B cell (primary cell): Measurements from ENCODE around the gene ARFGAP3.

Experiments used
- EZH2 ChIP-seq: IDR thresholded peaks from 2 replicates; pipeline ENCODE4 v1.6.1; 2012; ENCODE audit warnings: borderline replicate concordance, low read depth, mild to moderate bottlenecking, moderate library complexity, low read length; ENCODE audit not compliant: insufficient read depth, poor library complexity, severe bottlenecking
- TF ChIP-seq, protein P1 (sequence below): fragments of 200-600 bp; IDR thresholded peaks from one replicate; pipeline ENCODE4 v1.8.0; 2022; ENCODE audit warnings: antibody characterized with exemption, mild to moderate bottlenecking

DNA sequence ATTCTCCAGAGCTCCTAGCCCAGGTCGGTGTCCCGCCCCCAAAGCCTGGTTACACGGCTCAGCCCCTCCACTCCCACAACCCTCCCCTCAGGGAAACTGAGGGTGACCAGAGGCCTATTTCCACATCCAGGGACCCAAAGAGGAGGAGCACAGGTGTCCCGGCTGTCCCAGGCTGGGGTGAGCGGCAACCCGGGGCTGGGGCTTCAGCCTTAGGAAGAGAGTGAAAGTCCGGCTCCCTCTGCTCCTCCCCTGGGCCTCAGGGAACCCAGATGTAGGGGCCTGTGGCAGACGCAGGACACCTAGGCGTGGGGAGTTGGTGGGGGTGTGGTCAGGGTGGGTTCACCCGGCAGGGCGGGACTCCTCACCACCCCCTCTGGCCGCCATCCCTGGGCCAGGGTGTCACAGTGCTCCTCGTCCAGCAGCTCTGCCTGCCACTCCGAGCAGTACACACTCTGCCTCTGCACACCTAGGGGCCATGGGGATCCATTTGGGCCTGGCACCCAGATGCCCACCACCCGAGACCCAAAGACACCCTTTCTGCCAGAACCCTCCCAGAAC is 63.1 kb downstream of the ARFGAP3 start:
- no peak for TF ChIP-seq EZH2
- TF ChIP-seq, protein P1, sequence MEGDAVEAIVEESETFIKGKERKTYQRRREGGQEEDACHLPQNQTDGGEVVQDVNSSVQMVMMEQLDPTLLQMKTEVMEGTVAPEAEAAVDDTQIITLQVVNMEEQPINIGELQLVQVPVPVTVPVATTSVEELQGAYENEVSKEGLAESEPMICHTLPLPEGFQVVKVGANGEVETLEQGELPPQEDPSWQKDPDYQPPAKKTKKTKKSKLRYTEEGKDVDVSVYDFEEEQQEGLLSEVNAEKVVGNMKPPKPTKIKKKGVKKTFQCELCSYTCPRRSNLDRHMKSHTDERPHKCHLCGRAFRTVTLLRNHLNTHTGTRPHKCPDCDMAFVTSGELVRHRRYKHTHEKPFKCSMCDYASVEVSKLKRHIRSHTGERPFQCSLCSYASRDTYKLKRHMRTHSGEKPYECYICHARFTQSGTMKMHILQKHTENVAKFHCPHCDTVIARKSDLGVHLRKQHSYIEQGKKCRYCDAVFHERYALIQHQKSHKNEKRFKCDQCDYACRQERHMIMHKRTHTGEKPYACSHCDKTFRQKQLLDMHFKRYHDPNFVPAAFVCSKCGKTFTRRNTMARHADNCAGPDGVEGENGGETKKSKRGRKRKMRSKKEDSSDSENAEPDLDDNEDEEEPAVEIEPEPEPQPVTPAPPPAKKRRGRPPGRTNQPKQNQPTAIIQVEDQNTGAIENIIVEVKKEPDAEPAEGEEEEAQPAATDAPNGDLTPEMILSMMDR: no peak
